Measurements from ENCODE around the gene MAP3K5.

The MAP3K5 gene

DNA sequence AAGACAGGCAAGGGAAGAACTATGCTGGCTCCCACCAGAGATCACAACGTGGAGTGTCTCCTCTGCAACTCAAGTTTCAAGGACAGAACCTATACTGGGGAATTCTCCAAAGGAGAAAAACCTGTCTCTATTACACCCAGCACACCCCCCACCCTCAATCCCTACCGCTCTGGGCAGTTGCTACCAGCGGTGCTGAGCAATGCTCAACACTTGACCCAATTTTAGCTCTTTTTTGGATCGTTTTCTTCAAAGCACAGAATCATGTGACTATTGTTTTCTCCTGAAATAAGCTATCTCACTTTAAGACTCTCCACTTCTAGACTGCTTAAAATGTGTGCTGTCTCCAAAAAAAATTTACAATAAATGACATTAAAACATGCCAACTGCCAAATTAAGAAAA lies 265.3 kb downstream of the MAP3K5 start:
- no peak overlapping the region for H3K4me3 ChIP-seq (ENCODE audit: low read depth, low read length)
- TF ChIP-seq, protein P1, sequence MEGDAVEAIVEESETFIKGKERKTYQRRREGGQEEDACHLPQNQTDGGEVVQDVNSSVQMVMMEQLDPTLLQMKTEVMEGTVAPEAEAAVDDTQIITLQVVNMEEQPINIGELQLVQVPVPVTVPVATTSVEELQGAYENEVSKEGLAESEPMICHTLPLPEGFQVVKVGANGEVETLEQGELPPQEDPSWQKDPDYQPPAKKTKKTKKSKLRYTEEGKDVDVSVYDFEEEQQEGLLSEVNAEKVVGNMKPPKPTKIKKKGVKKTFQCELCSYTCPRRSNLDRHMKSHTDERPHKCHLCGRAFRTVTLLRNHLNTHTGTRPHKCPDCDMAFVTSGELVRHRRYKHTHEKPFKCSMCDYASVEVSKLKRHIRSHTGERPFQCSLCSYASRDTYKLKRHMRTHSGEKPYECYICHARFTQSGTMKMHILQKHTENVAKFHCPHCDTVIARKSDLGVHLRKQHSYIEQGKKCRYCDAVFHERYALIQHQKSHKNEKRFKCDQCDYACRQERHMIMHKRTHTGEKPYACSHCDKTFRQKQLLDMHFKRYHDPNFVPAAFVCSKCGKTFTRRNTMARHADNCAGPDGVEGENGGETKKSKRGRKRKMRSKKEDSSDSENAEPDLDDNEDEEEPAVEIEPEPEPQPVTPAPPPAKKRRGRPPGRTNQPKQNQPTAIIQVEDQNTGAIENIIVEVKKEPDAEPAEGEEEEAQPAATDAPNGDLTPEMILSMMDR (IDR thresholded peaks at IDR 0.05; ENCODE audit: insufficient read depth, low read depth, low read length, missing control alignments): no peak
- no peak for DNase-seq (ENCODE audit: low read depth)

DNA sequence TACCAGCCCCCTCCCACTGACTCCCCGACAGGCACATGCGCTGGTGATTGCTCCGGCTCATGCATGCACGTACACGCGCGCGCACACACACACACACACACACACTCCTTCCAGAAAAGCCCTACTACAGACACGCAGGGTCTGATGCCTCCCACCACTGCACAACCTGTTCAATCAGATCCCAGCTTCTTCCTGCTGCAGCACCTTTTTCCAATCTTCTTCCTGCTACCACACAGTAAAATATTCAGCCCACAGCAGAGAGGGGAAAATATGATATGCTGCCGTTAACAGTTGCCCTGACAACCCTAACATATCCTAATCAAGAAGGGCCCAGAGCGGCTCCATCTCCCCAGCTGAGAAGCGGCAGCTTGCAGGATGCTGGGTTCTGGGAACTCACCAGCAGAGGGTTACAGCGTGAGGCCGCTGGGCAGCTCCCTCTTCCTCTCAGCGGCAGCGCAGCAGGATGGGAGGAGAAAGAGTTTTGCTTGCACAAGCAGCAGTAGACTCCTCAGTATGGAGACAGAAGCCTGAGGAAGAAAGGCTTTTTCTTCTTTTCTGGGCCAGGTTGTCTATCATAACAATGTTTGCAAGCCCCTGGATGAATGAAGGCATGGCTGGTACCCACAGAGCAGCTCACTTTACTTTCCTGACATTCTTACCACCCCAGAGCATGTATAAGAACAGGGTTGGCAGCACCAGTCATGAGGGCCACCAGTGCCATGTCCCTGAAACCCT lies 265.9 kb downstream of the MAP3K5 start:
- DNase-seq (ENCODE audit: low read depth): no peak
- TF ChIP-seq, protein P1 (IDR thresholded peaks at IDR 0.05; ENCODE audit: insufficient read depth, low read depth, low read length, missing control alignments): no peak
- H3K4me3 ChIP-seq (ENCODE audit: low read depth, low read length): no peak overlapping the region

DNA sequence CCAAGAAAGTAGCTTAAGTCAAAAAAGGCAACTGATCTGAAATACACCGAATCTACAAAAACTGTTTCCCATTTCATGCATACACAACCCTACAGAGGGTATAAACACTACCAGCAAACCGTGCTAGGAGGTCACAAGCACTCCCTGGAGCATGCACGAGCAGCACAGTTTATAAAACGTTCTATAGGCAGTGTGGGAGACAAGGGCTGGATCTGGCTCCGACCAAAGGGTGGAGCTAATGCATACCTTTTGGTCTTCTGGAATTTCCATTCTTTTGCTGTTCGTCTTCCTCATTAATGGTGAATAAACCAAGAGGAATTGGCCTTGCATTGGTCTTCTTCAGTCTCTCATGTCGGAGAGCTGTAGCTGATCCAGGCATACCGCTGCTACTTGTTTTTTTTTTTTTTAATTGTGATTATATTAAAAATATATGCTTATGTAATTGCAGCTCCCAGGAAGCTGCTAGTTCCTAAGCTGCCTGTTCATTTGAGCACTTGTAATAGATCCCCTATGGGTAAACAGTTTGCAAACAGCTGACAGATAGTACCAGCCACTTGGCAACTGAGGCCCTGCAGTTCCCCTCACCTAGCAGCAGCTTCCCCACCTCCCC lies 266.6 kb downstream of the MAP3K5 start:
- DNase-seq (ENCODE audit: low read depth): no peak
- TF ChIP-seq, protein P1 (IDR thresholded peaks at IDR 0.05; ENCODE audit: insufficient read depth, low read depth, low read length, missing control alignments): no peak
- H3K4me3 ChIP-seq (ENCODE audit: low read depth, low read length): no peak overlapping the region

DNA sequence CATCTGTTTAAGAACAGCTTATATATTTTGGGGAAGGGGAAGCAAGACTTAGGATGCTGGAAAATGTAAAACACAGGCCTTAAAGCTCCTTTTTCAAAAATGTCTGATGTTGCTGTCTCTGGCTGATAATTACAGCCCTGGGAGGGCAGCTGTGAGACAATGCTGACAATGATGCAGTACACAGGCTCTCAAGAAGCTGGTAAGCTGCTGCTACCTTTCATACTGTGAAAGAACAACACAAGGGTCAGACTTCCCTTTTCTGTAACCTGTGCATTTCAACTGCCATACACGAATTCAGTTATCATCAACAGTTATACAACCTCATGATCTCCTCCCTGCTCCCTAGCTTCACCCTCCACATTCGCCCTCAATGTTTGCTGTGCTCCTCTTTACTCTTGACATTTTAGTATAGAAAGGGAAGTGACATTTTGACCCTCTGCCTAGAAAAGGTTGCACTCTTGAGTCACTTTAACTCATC lies 267.3 kb downstream of the MAP3K5 start:
- TF ChIP-seq, protein P1 (IDR thresholded peaks at IDR 0.05; ENCODE audit: insufficient read depth, low read depth, low read length, missing control alignments): no peak
- no peak overlapping the region for H3K4me3 ChIP-seq (ENCODE audit: low read depth, low read length)
- DNase-seq (ENCODE audit: low read depth): no peak

DNA sequence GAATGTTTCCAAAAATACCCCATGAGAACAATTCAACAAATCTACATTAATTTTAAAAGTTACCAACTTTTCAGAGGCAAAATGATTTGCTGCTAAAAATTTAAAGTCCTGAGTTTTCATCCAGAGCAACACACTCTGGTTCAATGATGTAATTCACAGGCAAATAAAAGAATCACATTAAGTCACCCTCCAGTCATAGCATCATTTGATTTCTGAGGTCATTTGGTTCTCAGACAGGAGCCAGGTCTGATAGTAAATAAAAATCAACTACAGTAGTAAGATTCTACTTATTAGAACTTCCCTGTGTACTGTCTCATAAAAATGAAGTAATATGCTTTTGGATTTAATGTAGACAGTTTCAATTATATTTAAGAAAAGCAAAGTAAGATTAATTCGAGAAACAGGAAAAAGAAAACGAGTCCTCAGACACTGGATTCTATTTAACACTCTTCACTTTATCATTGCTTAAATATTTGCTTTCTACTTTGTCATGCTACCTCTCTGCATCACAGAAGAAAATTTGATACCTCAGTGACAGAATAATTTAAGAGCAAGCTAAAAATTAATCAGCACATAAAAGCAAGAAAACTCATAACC lies 267.8 kb downstream of the MAP3K5 start:
- no peak overlapping the region for H3K4me3 ChIP-seq (ENCODE audit: low read depth, low read length)
- DNase-seq (ENCODE audit: low read depth): no peak
- TF ChIP-seq, protein P1 (IDR thresholded peaks at IDR 0.05; ENCODE audit: insufficient read depth, low read depth, low read length, missing control alignments): no peak

DNA sequence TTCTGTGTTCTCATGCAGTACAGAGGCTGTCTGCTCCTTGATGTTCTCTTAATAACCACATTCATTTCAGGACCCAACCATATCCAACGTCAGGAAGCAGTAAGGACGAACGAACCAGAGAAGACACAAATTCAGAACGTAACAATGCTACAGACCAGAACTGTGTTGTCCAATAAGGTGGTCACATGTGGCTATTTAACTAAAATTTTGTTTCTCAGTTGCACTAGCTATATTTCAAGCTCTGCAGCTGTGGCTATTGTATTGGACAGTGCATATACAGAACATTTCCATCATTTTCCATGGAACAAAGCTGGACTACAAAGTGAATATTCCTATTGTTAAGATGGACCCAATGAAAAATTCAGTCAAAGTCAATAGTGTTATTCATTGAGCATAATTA lies 269.1 kb downstream of the MAP3K5 start:
- no peak for DNase-seq (ENCODE audit: low read depth)
- H3K4me3 ChIP-seq (ENCODE audit: low read depth, low read length): no peak overlapping the region
- TF ChIP-seq, protein P1 (IDR thresholded peaks at IDR 0.05; ENCODE audit: insufficient read depth, low read depth, low read length, missing control alignments): no peak
